DMS53 (cell line): ENCODE measurements around the gene ZCCHC17.

Experiments used
- DNase-seq: peaks from one replicate; lab custom pipeline; 2025; lab: John Stamatoyannopoulos, UW

Gene ZCCHC17

GRCh38 chr1:31306278-31306677 is 9.4 kb downstream of the ZCCHC17 start:
- DNase-seq = no peak

DNA sequence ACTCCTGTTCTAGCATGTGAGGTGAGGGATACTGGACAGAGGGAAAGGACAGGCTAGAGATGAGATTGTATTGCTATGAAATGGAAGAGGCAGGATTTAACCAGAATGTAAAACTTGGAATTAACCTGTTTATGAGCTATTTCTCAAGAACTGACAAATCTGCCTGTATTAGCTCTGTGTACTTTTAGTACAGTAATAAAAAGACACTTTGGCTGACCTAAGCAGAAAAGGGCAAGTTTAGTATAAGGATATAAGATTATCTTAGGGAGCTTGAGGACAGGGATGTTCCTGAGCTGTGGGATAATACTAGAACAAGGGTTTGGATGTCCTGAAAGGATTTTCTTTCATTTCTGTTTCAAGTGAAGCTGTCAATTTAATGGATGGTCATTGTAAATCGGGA is 11.2 kb downstream of the ZCCHC17 start:
- no peak for DNase-seq

DNA sequence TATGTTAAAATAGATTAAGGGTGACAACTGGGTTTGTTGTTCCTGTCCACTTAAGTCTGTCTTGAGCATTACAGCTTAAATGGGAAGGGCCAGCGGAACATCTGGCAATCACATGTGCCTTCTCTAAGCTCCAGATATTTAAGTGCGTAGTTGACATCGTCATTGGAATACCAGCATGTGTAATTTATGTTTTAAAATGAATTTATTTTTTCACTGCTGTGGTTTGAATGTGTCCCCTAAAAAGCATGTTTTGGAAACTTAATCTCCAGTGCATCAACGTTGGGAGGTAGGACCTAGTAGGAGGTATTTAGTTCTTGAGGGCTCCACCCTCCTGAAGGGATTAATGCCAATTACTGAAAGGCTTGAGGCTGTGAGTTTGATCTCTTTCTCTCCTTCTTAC is 13.4 kb downstream of the ZCCHC17 start:
- no peak for DNase-seq

DNA sequence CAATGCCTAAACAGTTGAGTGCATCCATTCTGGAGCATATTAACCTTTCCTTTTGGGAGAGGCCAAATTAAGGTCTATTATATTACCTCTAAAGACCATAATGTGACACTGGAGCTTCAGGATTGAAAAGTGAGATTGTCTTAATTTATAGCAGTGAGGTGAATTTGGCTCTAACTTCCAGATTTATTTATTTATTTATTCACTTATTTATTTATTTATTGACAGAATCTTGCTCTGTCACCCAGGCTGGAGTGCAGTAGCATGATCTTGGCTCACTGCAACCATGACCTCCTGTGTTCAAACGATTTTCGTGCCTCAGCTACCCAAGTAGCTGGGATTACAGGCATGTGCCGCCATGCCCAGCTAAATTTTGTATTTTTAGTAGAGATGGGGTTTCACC is 19.1 kb downstream of the ZCCHC17 start:
- DNase-seq = no peak

DNA sequence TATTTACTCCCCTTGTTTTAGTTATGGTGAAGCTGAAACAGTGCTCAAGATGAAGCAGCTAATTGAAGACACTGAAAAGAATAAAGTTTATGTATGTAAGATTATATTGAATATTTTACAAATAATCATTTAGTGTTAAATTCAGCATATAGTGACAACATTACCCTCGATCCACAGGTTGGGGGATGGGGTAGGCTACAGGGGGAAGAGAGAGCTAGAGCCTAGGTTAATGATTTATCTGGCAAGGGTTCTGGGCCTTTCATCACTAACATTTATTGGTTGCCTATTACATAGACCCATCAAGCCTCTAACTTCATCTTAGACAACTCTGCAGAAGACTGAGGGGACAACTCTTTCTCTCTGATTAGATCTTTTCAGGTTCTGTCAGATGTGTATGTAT is 21.3 kb downstream of the ZCCHC17 start:
- DNase-seq = peak; percentile 32

GRCh38 chr1:31324093-31324492 is 27.3 kb downstream of the ZCCHC17 start:
- no peak for DNase-seq

DNA sequence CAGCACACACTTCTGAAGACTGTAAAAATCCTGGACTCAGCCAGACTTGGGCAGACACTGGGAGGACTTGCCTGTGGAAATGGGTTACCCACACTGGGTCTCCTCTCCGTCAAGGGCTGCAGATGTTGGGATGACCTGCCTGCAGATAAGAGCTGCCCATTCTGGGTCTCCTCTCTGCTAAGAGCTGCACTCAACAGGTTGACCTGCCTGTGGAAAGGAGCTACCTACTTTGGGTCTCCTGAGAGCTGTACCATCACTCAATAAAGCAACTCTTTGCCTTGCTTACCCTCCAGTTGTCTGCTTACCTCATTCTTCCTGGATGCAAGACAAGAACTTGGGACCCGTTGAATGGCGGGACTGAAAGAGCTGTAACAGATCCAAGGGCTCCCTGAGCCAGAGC is 28.2 kb downstream of the ZCCHC17 start:
- no peak for DNase-seq

GRCh38 chr1:31326461-31326860 is 29.6 kb downstream of the ZCCHC17 start:
- no peak for DNase-seq

GRCh38 chr1:31327381-31327780 is 30.5 kb downstream of the ZCCHC17 start:
- DNase-seq = no peak

GRCh38 chr1:31335007-31335406 is 38.2 kb downstream of the ZCCHC17 start:
- peak; percentile 77 for DNase-seq

DNA sequence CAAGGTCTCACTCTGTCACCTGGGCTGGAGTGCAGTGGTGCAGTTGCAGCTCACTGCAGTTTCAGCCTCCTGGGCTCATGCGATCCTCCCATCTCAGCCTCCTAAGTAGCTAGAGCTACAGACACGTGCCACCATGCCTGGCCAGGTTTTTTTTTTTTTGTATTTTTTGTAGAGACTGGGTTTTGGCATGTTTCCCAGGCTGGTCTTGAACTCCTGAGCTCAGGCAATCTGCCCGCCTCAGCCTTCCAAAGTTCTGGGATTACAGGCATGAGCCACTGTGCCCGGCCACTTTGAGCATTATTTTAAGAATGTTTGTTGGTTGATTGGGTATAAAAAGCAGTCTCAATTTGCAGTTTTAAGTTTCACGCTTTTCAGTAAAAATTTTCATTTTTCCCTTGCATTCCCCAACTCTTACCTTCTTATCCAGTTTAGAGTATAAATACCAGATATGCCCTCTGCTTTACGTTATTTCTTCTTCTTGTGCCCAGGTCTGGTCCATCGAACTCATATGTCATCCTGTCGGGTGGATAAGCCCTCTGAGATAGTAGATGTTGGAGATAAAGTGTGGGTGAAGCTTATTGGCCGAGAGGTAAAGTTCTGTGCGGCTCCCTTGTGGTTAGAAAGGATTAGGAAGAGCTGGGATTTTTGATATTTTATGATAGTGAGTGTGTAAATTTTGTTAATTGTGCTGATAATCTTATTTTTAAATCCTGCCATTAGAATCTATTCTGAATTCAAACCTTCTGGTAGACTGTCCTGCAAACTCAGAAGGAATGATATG is 40.0 kb downstream of the ZCCHC17 start:
- no peak for DNase-seq

- DNase-seq = no peak
These were observed 47.7 kb downstream of the ZCCHC17 start for GRCh38 chr1:31344503-31344902.

GRCh38 chr1:31345635-31346034 is 48.8 kb downstream of the ZCCHC17 start:
- DNase-seq = no peak

- DNase-seq = no peak
These were observed 50.0 kb downstream of the ZCCHC17 start for GRCh38 chr1:31346785-31347184.

DNA sequence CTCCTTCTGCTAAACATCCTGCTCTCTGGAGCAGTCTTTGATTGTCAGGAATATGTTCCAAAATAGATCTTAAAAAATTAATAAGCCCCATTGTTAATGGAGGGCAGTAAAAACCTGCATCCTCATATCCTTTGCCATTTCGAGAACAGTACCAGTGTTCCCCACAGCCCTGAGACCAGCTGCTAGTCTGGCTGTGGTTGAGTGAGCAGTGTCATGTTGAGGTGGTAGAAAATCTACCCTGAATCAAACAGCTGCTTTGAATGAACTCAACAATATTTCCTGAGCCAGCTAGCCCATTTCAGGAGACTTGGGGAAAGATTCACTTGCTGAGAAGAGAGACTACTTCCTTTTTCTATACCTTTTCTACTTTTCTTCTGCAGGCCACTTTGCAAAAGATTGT is 51.6 kb downstream of the ZCCHC17 start:
- DNase-seq = no peak

GRCh38 chr1:31354283-31354682 is 57.5 kb downstream of the ZCCHC17 start:
- no peak for DNase-seq

DNA sequence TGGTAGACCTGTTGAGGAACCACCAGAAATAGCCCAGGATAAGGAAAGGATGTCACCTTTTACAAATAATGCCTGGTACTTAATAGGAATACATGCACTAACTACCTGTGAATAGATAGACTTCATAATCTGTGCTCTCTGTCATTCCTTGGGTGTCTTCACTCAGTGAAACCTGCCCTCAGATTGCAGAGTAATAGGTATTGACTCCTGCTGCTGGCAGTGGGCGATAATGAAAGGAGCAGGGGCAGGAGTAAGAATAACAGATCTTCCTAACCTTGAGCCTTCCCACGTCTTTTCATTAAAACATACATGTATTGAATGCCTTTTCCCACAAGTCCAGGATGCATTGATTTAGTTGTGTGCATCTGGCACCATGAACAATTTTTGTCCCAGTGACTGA is 59.6 kb downstream of the ZCCHC17 start:
- no peak for DNase-seq

DNA sequence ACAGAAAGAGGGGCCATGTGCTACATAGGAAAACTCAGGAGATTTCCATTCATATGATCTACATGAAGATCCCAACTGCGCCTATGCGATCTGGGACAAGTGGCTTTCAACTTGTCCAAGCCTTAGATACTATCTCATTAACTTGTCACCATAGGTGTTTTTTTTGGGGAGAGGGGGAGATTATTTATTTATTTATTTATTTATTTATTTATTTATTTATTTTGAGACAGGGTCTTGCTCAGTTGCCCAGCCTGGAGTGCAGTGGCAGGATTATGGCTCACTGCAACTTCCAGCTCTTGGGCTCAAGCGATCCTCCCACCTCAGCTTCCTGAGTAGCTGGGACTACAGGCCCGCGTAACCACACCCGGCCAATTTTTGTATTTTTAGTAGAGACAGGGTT is 64.8 kb downstream of the ZCCHC17 start:
- DNase-seq = no peak

GRCh38 chr1:31362032-31362431 is 65.2 kb downstream of the ZCCHC17 start:
- no peak for DNase-seq

DNA sequence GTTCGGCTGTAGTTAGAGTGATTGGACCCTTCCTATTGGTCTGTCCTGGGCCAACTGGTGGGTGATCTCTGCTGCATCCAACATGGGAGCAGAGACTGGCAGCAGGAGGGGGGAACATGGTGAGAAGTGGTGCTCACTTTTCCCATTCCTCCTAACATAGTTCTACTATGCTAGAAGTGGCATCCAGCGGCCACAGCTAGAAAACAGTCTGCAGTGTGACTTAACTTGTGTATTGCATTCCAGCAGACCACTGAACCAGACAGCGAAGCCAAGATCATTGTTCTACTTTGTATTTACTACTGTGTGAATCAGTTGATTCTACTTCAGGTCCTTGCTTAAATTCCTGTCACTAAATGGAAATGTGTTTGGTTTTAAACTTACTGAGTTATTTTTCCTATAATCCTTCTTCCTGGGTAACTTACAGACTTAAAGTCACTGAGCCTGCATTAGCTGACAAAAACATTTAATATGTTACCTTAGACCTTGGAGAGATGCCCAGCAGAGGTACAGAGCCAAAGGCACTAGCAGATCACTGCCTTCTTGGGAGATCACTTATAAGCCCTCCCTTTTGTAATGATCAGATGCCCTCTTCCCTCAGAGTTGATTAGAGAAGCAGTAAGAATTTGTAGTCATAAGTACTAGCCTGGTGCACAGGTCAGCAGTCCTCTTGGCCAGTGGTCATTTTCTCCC is 67.9 kb downstream of the ZCCHC17 start:
- DNase-seq = no peak

DNA sequence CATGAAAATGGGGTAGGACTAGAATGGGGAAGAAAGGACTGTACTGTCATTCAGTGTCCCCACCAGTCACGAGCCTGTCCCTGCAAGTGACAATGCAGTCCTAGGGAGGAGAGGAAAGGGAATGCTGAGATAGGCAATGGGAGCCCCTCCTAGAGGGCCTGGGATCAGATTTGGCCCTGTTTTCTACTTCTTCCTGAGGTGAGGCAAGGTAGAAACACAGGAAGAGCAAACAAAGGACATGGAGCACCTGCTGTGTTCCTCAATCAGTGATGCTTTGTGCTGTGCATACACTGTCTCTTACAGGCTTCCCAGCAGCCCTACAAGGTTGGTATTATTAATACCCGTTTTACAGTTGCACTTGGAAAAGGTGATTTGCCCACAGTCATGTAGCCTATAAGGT is 70.0 kb downstream of the ZCCHC17 start:
- peak; percentile 53 for DNase-seq

DNA sequence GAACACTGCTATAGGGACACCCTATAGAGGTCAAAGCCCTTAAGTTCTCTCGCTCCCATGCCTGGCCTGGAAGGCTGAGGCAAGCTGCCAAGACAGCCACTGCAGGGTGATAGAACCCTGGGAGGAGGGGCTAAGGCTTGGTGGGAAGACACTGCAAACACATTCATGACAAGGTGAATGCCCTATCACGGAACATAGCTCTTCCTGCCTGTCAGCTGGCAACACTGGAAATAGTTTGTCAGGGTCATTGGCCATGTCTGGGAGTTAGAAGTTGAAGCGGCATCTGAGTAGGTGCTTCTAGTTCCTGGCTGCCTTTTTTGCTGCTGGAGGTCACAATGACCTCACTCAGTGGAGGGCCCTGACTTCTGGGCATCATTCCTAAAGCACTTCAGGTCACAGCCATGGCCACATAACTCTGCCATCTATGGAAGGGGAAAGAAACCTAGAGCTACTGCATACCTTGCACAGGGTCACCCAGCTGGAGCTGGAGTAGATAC is 71.8 kb downstream of the ZCCHC17 start:
- DNase-seq = no peak

GRCh38 chr1:31370021-31370420 is 73.2 kb downstream of the ZCCHC17 start:
- no peak for DNase-seq

- no peak for DNase-seq
These were observed 73.7 kb downstream of the ZCCHC17 start for GRCh38 chr1:31370565-31370964.
